Heart right ventricle (tissue), 16 donors: ENCODE results near the gene LENG9. TPM values are rescaled to one million over a fixed set of nuclear protein-coding genes. Genes with fewer than 3 reads are reported as not detected.

Source experiments
- ATAC-seq, 8 donors: fragments of 200-7000 bp; cut with Tn5 transposase; one replicate each; pipeline ENCODE4 v1.9.1; 2020; ENCODE audit warnings: mild to moderate bottlenecking in 8 of 8, moderate library complexity in 8 of 8, moderate number of reproducible peaks in 1 of 8
- DNase-seq, 2 donors: peaks; one replicate each; pipeline ENCODE4 v3.0.0-alpha.2; 2020
- H3K27ac ChIP-seq, 10 donors: fragments of 200-600 bp; sonication (generic) in 2 of 10; one replicate each; pipeline versions ENCODE4 v1.5.0 to v1.8.0; 2020 to 2022; ENCODE audit warnings: mild to moderate bottlenecking in 3 of 10
- H3K27me3 ChIP-seq, 7 donors: fragments of 200-600 bp; one replicate each; pipeline ENCODE4 v1.8.0; 2021 to 2022; ENCODE audit warnings: mild to moderate bottlenecking in 2 of 7
- H3K36me3 ChIP-seq, 9 donors: fragments of 200-600 bp; sonication (generic) in 1 of 9; one replicate each; pipeline versions ENCODE4 v1.5.0 to v1.8.0; 2020 to 2022; ENCODE audit warnings: mild to moderate bottlenecking in 2 of 9
- H3K4me1 ChIP-seq, 9 donors: fragments of 200-600 bp; sonication (generic) in 1 of 9; one replicate each; pipeline versions ENCODE4 v1.5.0 to v1.8.0; 2020 to 2022; ENCODE audit warnings: mild to moderate bottlenecking in 4 of 9
- H3K4me3 ChIP-seq, 10 donors: fragments of 200-600 bp; sonication (generic) in 2 of 10; one replicate each; pipeline versions ENCODE4 v1.5.0 to v1.8.0; 2020 to 2022; ENCODE audit warnings: mild to moderate bottlenecking in 7 of 10, moderate library complexity in 2 of 10
- H3K9me3 ChIP-seq, 11 donors: fragments of 200-600 bp in 10 of 11; sonication (generic) in 2 of 11; one replicate each; pipeline versions ENCODE4 v1.5.0 to v1.8.0; 2013 to 2022; ENCODE audit warnings: mild to moderate bottlenecking in 2 of 11, control low read depth in 1 of 11, moderate library complexity in 1 of 11
- WGBS, 2 donors: extraction: QIAGEN DNeasy Blood & Tissue Kit; methylation state at CpG; one replicate each; pipeline ENCODE4 v1.1.7; 2013; ENCODE audit warnings: inconsistent platforms in 1 of 2; 5-methylcytosine and 5-hydroxymethylcytosine counted together
- intact Hi-C, 10 donors: fragments of 100-400 bp; cut with DNase I; formaldehyde crosslinking; loops; one replicate each; pipeline versions ENCODE4 v1.11.1 to v1.14.2; 2022
- polyA plus RNA-seq, 2 donors: library from polyadenylated mRNA; stranded (reverse); fragments of 200-250 nt; gene quantifications; one replicate each; pipeline ENCODE4 v1.2.3, GENCODE V29; 2013
- total RNA-seq, 10 donors: library from RNA; stranded (reverse); fragmentation: NEBNext Ultra II Directional in 3 of 10; extraction: Animal tissue kit (Norgen Biotek cat#: 25700) in 3 of 10; gene quantifications; one replicate each; pipeline versions ENCODE4 v1.2.1 to v1.2.4, GENCODE V29; 2021 to 2023
- TF ChIP-seq, protein P1 (sequence below), 9 donors: fragments of 200-600 bp; sonication (generic) in 2 of 9; IDR thresholded peaks; one replicate each; pipeline versions ENCODE4 v1.5.0 to v1.8.0; 2021 to 2022; ENCODE audit warnings: antibody characterized with exemption in 9 of 9, mild to moderate bottlenecking in 5 of 9, moderate library complexity in 1 of 9
- donor health status: Arrhythmogenic right ventricular cardiomyopathy.
- donor health status: ischemic (EF 13 %, LVEDD 7.1; RV severe dilation, severe dysfunction).
- donor health status: healthy with polysubstance abuse.
- donor health status: DM: no; HTN: yes; CAD: no.
- donor health status: DM: no; HTN: no; CAD: no.
- donor health status: ischemic (EF 25% LVEDD 6.9; RV normal size, moderate dysfunction).
- donor health status: ischemic (EF 25% LVEDD 5.7; RV mildly dilated, moderate dysfunction).
- donor health status: healthy.
- donor health status: DM: yes; HTN: yes; CAD: no.
- donor health status: Ischemic cardiomyopathy.
- donor health status: ischemic (EF 35%, LVEDD 5.7; RV mildly dilated, moderate dysfunction).
- donor health status: nonischemic (EF 11% LVEDD 7.7; RV severe dilation, severe dysfunction).
- donor health status: DM: yes; HTN: yes; CAD: no.
- donor health status: PGD.
- donor health status: ischemic (EF 29% LVEDD 5.4; RV normal size, mild dysfunction).
- donor health status: nonischemic (EF 23%, LVEDD 6.1; RV moderate dilation, normal function).

The LENG9 gene
- total and polyA plus RNA-seq, 12 donors = 1.0 to 4.2 (median 1.6) TPM

GRCh38 chr19:54424201-54424600, 39.4 kb downstream of the LENG9 start:
- H3K27me3 ChIP-seq = peaks cover 6 to 80% (median 67%) of the 10 kb centered on the region in 7 donors
- 89 to 91% methylated on average over 14 of the region's 14 CpGs for WGBS, 2 donors
- ATAC-seq (no peak), DNase-seq (no peak)
- H3K4me3 ChIP-seq = no peak overlapping the region
- H3K27ac ChIP-seq = no peak overlapping the region
- peaks cover 0 to 23% (median 6%) of the 10 kb centered on the region in 9 donors for H3K4me1 ChIP-seq
- intact Hi-C loops = no loop called here
- TF ChIP-seq, protein P1, sequence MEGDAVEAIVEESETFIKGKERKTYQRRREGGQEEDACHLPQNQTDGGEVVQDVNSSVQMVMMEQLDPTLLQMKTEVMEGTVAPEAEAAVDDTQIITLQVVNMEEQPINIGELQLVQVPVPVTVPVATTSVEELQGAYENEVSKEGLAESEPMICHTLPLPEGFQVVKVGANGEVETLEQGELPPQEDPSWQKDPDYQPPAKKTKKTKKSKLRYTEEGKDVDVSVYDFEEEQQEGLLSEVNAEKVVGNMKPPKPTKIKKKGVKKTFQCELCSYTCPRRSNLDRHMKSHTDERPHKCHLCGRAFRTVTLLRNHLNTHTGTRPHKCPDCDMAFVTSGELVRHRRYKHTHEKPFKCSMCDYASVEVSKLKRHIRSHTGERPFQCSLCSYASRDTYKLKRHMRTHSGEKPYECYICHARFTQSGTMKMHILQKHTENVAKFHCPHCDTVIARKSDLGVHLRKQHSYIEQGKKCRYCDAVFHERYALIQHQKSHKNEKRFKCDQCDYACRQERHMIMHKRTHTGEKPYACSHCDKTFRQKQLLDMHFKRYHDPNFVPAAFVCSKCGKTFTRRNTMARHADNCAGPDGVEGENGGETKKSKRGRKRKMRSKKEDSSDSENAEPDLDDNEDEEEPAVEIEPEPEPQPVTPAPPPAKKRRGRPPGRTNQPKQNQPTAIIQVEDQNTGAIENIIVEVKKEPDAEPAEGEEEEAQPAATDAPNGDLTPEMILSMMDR (IDR thresholded peaks at IDR 0.05) = no peak
- no peaks in the 10 kb centered on the region for H3K36me3 ChIP-seq
- H3K9me3 ChIP-seq = no peaks in the 10 kb centered on the region

DNA sequence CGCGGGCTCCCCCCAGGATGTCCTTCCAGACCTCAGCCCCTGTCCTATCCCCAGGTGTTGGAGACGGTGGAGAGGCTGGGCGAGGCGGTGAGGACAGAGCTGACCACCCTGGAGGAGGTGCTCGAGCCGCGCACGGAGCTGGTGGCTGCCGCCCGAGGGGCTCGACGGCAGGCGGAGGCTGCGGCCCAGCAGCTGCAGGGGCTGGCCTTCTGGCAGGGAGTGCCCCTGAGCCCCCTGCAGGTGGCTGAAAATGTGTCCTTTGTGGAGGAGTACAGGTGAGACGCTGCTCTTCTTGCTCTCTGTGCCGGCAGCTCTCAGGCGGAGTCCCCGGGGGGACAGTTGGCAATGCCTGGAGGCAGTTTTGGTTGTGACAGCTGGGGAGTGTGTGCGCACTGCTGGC, 41.4 kb downstream of the LENG9 start:
- Histone ChIP-seq H3K27ac (no peak overlapping the region), H3K4me3 (no peak overlapping the region), H3K27me3 (peaks cover 10 to 80% (median 76%) of the 10 kb centered on the region in 7 donors), H3K36me3 (no peaks in the 10 kb centered on the region), H3K9me3 (no peaks in the 10 kb centered on the region), H3K4me1 (peaks cover 4 to 40% (median 15%) of the 10 kb centered on the region in 9 donors)
- intact Hi-C loops = no loop called here
- no peak for DNase-seq
- TF ChIP-seq, protein P1 (IDR thresholded peaks at IDR 0.05) = no peak
- 54 to 60% methylated on average over 20 of the region's 20 CpGs for WGBS, 2 donors
- ATAC-seq = no peak

GRCh38 chr19:54421521-54421920, 42.1 kb downstream of the LENG9 start:
- no peak overlapping the region for H3K4me3 ChIP-seq
- intact Hi-C loops = no loop called here
- H3K27ac ChIP-seq = peak overlapping the region in 4 of 10 donors; percentile 33 to 78 (median 68)
- TF ChIP-seq, protein P1 (IDR thresholded peaks at IDR 0.05) = no peak
- WGBS, 2 donors = 76 to 78% methylated on average over 7 of the region's 7 CpGs
- H3K4me1 ChIP-seq = peaks cover 4 to 42% (median 15%) of the 10 kb centered on the region in 9 donors
- peaks cover 15 to 87% (median 78%) of the 10 kb centered on the region in 7 donors for H3K27me3 ChIP-seq
- no peaks in the 10 kb centered on the region for H3K36me3 ChIP-seq
- no peaks in the 10 kb centered on the region for H3K9me3 ChIP-seq
- no peak for DNase-seq
- no peak for ATAC-seq

- DNase-seq (no peak), ATAC-seq (no peak)
- H3K4me3 ChIP-seq = peak overlapping the region in 1 of 10 donors; percentile 42
- WGBS, 2 donors = 19 to 24% methylated on average over 9 of the region's 9 CpGs
- peaks cover 4 to 45% (median 17%) of the 10 kb centered on the region in 9 donors for H3K4me1 ChIP-seq
- intact Hi-C loops = no loop called here
- H3K36me3 ChIP-seq = no peaks in the 10 kb centered on the region
- TF ChIP-seq, protein P1 (IDR thresholded peaks at IDR 0.05) = no peak
- no peaks in the 10 kb centered on the region for H3K9me3 ChIP-seq
- peak overlapping the region in 4 of 10 donors; percentile 33 to 78 (median 68) for H3K27ac ChIP-seq
- H3K27me3 ChIP-seq = peaks cover 15 to 88% (median 79%) of the 10 kb centered on the region in 7 donors
These were observed 42.4 kb downstream of the LENG9 start for GRCh38 chr19:54421169-54421516.
